C4-2B (cell line): Measurements from ENCODE around the gene SIK3.

Source experiments
- H3K27ac ChIP-seq: fragments of 450-650 bp; 2 replicates; pipeline ENCODE4 v1.5.1; 2017
- CTCF ChIP-seq: fragments of 450-650 bp; conservative IDR thresholded peaks from 2 replicates; pipeline ENCODE4 v1.5.1; 2017; ENCODE audit warnings: mild to moderate bottlenecking
- ZFX ChIP-seq: fragments of 450-650 bp; IDR thresholded peaks from 2 replicates; pipeline ENCODE4 v1.6.1; 2017

The SIK3 gene

DNA sequence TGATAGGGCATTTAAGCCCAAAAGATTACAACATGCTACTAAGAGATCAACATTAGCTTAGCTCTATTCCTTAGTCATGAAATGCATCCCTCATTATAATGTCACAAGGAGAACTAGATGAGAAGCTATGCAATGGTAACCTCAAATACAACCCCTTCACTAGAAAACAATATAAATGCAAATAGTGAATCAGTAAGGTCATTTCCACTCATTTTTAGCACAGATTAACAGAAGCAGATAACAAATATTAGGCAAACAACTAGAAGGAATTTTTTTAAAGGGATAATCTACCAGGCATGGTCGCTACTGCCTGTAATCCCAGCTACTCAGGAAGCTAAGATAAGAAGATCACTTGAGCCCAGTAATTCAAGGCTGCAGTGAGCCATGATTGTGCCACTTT lies 28.2 kb downstream of the SIK3 start:
- no peak for TF ChIP-seq ZFX
- no peak for TF ChIP-seq CTCF
- peak overlapping the region; percentile 72 for H3K27ac ChIP-seq

GRCh38 chr11:117068303-117068860 lies 29.8 kb downstream of the SIK3 start:
- TF ChIP-seq ZFX (no peak), CTCF (no peak)

DNA sequence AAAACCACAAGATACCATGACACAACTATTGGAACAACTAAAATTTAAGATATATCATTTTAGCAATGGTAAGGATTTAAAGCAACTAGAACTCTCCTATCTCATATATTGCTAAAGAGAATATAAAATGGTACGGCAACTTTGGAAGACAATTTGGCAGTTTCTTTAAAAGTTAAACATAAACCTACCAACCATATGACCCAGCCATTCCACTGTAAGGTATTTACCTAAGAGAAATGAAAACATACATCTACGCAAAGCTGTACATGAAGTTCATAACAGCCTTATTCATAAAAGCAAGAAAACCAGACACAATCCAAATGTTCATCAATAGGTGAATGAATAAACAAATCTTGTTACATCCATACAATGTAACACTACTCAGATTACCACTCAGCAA lies 31.3 kb downstream of the SIK3 start:
- H3K27ac ChIP-seq: no peak overlapping the region
- TF ChIP-seq ZFX (no peak), CTCF (no peak)

More at GRCh38 chr11:117068303-117068860, 29.8 kb downstream of the SIK3 start:
- H3K27ac ChIP-seq: no peak overlapping the region

- TF ChIP-seq CTCF (no peak), ZFX (no peak)
- no peak overlapping the region for H3K27ac ChIP-seq
These were observed 34.0 kb downstream of the SIK3 start for GRCh38 chr11:117064275-117064674.

- H3K27ac ChIP-seq: no peak overlapping the region
These were observed 35.7 kb downstream of the SIK3 start for GRCh38 chr11:117062498-117062897.

DNA sequence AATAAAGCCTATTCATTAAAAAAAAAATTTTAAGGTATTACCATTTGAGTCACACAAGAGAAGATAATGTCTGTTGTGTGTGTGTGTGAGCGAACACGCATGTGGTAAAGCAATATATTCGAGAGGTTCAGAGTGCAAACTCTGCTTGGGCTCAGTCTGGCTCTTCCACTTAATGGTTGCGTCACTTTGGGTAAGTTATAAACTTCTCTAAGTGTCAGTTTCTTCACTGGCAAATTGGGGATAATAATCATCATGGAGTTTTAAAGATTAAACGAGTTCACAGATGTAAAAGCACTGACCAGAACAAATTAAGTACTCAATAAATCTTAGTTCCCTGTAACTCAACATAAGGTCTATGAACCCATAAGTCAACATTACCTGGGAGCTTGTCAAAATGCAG lies 37.0 kb downstream of the SIK3 start:
- TF ChIP-seq CTCF (no peak), ZFX (no peak)
- H3K27ac ChIP-seq: no peak overlapping the region

More at GRCh38 chr11:117062498-117062897, 35.7 kb downstream of the SIK3 start:
- TF ChIP-seq ZFX (no peak), CTCF (no peak)

DNA sequence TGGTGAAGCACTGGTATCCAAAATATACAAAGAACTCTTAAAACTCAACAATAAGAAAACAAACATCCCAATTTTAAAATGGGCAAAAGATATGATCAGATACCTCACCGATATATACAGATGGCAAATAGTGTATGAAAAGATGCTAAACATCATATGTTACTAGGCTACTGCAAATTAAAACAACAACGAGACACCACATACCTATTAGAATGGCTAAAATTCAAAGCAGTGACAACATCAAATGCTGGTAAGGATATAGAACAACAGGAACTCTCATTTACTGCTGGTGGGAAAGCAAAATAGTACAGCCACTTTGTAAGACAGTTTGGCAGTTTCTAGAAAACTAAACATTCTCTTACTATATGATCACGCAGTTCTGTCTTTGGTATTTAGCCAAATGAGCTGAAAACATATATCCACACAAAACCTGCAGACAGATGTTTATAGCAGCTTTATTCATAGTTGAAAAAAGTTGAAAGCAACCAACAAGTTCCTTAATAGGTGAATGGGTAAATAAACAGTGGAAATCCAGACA lies 38.5 kb downstream of the SIK3 start:
- no peak for TF ChIP-seq ZFX
- no peak for TF ChIP-seq CTCF
- no peak overlapping the region for H3K27ac ChIP-seq
